ENCODE results near the gene ACP3. TPM values are rescaled to one million over a fixed set of nuclear protein-coding genes. Genes with fewer than 3 reads are reported as not detected.

The ACP3 gene
- total and polyA plus RNA-seq, 4 donors = 0.15 to 2.1 (median 1.3) TPM; not detected in 1

GRCh38 chr3:132378048-132378762, 61.0 kb downstream of the ACP3 start:
- H3K4me1 ChIP-seq (ENCODE audit: control insufficient read depth in 4 of 4, insufficient read depth in 4 of 4, low read length in 3 of 4) = no peaks in the 10 kb centered on the region
- 76% methylated on average over 2 of the region's 2 CpGs for whole genome bisulfite sequencing
- no peaks in the 10 kb centered on the region for H3K9me3 ChIP-seq (ENCODE audit: control insufficient read depth in 4 of 4, low read length in 3 of 4)
- H3K27me3 ChIP-seq (ENCODE audit: control insufficient read depth in 4 of 4, insufficient read depth in 4 of 4, low read length in 3 of 4) = peaks cover 0 to 4% (median 0%) of the 10 kb centered on the region in 4 donors
- no peak for TF ChIP-seq FOXA1 (IDR thresholded peaks at IDR 0.05)
- H3K27ac ChIP-seq (ENCODE audit: low read depth in 1 of 2, low read length in 2 of 2) = no peak overlapping the region
- H3K4me3 ChIP-seq (ENCODE audit: low read depth in 1 of 3, low read length in 3 of 3) = no peak overlapping the region
- no peak for DNase-seq (ENCODE audit: low spot score)
- no peak overlapping the region for H3K9ac ChIP-seq (ENCODE audit: low read depth in 1 of 2, low read length in 2 of 2)
- H3K36me3 ChIP-seq (ENCODE audit: control insufficient read depth in 4 of 4, insufficient read depth in 3 of 4, low read depth in 1 of 4, low read length in 3 of 4) = no peaks in the 10 kb centered on the region

GRCh38 chr3:132378846-132379245, 61.6 kb downstream of the ACP3 start:
- no peaks in the 10 kb centered on the region for H3K4me1 ChIP-seq (ENCODE audit: control insufficient read depth in 4 of 4, insufficient read depth in 4 of 4, low read length in 3 of 4)
- no peaks in the 10 kb centered on the region for H3K9me3 ChIP-seq (ENCODE audit: control insufficient read depth in 4 of 4, low read length in 3 of 4)
- no peak overlapping the region for H3K9ac ChIP-seq (ENCODE audit: low read depth in 1 of 2, low read length in 2 of 2)
- no peak for TF ChIP-seq MAX (IDR thresholded peaks at IDR 0.05)
- TF ChIP-seq CTCF (IDR thresholded peaks at IDR 0.05; ENCODE audit: low read depth, low read length, missing input control) = no peak
- TF ChIP-seq, protein P1, sequence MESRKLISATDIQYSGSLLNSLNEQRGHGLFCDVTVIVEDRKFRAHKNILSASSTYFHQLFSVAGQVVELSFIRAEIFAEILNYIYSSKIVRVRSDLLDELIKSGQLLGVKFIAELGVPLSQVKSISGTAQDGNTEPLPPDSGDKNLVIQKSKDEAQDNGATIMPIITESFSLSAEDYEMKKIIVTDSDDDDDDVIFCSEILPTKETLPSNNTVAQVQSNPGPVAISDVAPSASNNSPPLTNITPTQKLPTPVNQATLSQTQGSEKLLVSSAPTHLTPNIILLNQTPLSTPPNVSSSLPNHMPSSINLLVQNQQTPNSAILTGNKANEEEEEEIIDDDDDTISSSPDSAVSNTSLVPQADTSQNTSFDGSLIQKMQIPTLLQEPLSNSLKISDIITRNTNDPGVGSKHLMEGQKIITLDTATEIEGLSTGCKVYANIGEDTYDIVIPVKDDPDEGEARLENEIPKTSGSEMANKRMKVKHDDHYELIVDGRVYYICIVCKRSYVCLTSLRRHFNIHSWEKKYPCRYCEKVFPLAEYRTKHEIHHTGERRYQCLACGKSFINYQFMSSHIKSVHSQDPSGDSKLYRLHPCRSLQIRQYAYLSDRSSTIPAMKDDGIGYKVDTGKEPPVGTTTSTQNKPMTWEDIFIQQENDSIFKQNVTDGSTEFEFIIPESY (IDR thresholded peaks at IDR 0.05) = no peak
- no peak for TF ChIP-seq EGR1 (IDR thresholded peaks at IDR 0.05; ENCODE audit: low read depth in 2 of 2)
- no peak for TF ChIP-seq FOXA2 (IDR thresholded peaks at IDR 0.05)
- TF ChIP-seq RXRA (IDR thresholded peaks at IDR 0.05) = no peak
- no peak for TF ChIP-seq HNF4G (IDR thresholded peaks at IDR 0.05)
- TF ChIP-seq SP1 (IDR thresholded peaks at IDR 0.05) = no peak
- TF ChIP-seq, protein P2, sequence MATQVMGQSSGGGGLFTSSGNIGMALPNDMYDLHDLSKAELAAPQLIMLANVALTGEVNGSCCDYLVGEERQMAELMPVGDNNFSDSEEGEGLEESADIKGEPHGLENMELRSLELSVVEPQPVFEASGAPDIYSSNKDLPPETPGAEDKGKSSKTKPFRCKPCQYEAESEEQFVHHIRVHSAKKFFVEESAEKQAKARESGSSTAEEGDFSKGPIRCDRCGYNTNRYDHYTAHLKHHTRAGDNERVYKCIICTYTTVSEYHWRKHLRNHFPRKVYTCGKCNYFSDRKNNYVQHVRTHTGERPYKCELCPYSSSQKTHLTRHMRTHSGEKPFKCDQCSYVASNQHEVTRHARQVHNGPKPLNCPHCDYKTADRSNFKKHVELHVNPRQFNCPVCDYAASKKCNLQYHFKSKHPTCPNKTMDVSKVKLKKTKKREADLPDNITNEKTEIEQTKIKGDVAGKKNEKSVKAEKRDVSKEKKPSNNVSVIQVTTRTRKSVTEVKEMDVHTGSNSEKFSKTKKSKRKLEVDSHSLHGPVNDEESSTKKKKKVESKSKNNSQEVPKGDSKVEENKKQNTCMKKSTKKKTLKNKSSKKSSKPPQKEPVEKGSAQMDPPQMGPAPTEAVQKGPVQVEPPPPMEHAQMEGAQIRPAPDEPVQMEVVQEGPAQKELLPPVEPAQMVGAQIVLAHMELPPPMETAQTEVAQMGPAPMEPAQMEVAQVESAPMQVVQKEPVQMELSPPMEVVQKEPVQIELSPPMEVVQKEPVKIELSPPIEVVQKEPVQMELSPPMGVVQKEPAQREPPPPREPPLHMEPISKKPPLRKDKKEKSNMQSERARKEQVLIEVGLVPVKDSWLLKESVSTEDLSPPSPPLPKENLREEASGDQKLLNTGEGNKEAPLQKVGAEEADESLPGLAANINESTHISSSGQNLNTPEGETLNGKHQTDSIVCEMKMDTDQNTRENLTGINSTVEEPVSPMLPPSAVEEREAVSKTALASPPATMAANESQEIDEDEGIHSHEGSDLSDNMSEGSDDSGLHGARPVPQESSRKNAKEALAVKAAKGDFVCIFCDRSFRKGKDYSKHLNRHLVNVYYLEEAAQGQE (IDR thresholded peaks at IDR 0.05) = no peak
- TF ChIP-seq JUND (IDR thresholded peaks at IDR 0.05) = no peak
- H3K27ac ChIP-seq (ENCODE audit: low read depth in 1 of 2, low read length in 2 of 2) = no peak overlapping the region
- no peak overlapping the region for H3K4me3 ChIP-seq (ENCODE audit: low read depth in 1 of 3, low read length in 3 of 3)
- H3K27me3 ChIP-seq (ENCODE audit: control insufficient read depth in 4 of 4, insufficient read depth in 4 of 4, low read length in 3 of 4) = peaks cover 0 to 4% (median 0%) of the 10 kb centered on the region in 4 donors
- 61% methylated on average over 2 of the region's 2 CpGs for WGBS
- no peak for DNase-seq (ENCODE audit: low spot score)
- no peaks in the 10 kb centered on the region for H3K36me3 ChIP-seq (ENCODE audit: control insufficient read depth in 4 of 4, insufficient read depth in 3 of 4, low read depth in 1 of 4, low read length in 3 of 4)
